Sigmoid colon (tissue), 7 donors: ENCODE measurements around the gene RNF40. TPM values are rescaled to one million over a fixed set of nuclear protein-coding genes. Genes with fewer than 3 reads are reported as not detected.
A peak's percentile ranks its signal among the peaks of the same experiment; 100 is the strongest.

ENCODE experiments used
- DNase-seq: peaks from one replicate; pipeline ENCODE4 v3.0.0-alpha.2; 2019
- H3K27ac ChIP-seq, 4 donors: fragments of 200-600 bp; sonication (generic); one replicate each; pipeline ENCODE4 v1.5.1; 2016 to 2019; ENCODE audit warnings: mild to moderate bottlenecking in 1 of 4
- H3K27me3 ChIP-seq, 3 donors: fragments of 200-600 bp; sonication (generic); one replicate each; pipeline ENCODE4 v1.5.1; 2019; ENCODE audit warnings: mild to moderate bottlenecking in 1 of 3
- H3K36me3 ChIP-seq, 4 donors: fragments of 200-600 bp; sonication (generic); one replicate each; pipeline ENCODE4 v1.5.1; 2016 to 2019
- H3K4me1 ChIP-seq, 4 donors: fragments of 200-600 bp; sonication (generic); one replicate each; pipeline ENCODE4 v1.5.1; 2017 to 2019
- H3K4me3 ChIP-seq, 4 donors: fragments of 200-600 bp; sonication (generic); one replicate each; pipeline ENCODE4 v1.5.1; 2017 to 2019; ENCODE audit warnings: mild to moderate bottlenecking in 2 of 4, moderate library complexity in 1 of 4
- H3K9me3 ChIP-seq, 4 donors: fragments of 200-600 bp in 3 of 4; sonication (generic) in 3 of 4; one replicate each; pipeline versions ENCODE4 v1.5.1 to v1.6.1; 2013 to 2019
- CTCF ChIP-seq, 4 experiments: fragments of 450-650 bp in 3 of 4; fragments of 200-600 bp in 1 of 4; IDR thresholded peaks; one replicate each; pipeline ENCODE4 v1.5.1; 2016 to 2019; ENCODE audit warnings: antibody characterized with exemption in 4 of 4, mild to moderate bottlenecking in 3 of 4, moderate library complexity in 2 of 4
- EP300 ChIP-seq, 4 donors: sonication (generic); formaldehyde crosslinking; IDR thresholded peaks; one replicate each; pipeline ENCODE4 v1.6.1; 2017; ENCODE audit warnings: antibody characterized with exemption in 4 of 4
- POLR2A ChIP-seq, 2 donors: fragments of 450-650 bp; IDR thresholded peaks; one replicate each; pipeline ENCODE4 v1.6.1; 2016; ENCODE audit warnings: antibody characterized with exemption in 2 of 2, mild to moderate bottlenecking in 2 of 2, moderate library complexity in 2 of 2
- POLR2AphosphoS5 ChIP-seq, 4 donors: sonication (generic); formaldehyde crosslinking; IDR thresholded peaks; one replicate each; pipeline ENCODE4 v1.6.1; 2017; ENCODE audit warnings: antibody characterized with exemption in 4 of 4
- WGBS, 2 donors: extraction: QIAGEN DNeasy Blood & Tissue Kit; methylation state at CpG; one replicate each; pipeline ENCODE4 v1.1.7; 2013; 5-methylcytosine and 5-hydroxymethylcytosine counted together
- intact Hi-C: fragments of 100-400 bp; cut with DNase I; formaldehyde crosslinking; loops from one replicate; pipeline ENCODE4 v1.15.1; 2023
- polyA plus RNA-seq, 3 donors: library from polyadenylated mRNA; stranded (reverse); fragments of 200-250 nt; gene quantifications; one replicate each; pipeline ENCODE4 v1.2.3, GENCODE V29; 2013
- total RNA-seq, 4 donors: library from RNA; depleted of rRNA; stranded (reverse); fragments of >200 nt; gene quantifications; one replicate each; pipeline ENCODE4 v1.1.0, GENCODE V29; 2016
- donor health status: healthy with polysubstance abuse.
- donor health status: Bipolar disorder and iron deficiency.
- donor health status: healthy.

The RNF40 gene
- total and polyA plus RNA-seq, 7 donors, result 34.8 to 79.3 (median 49.4) TPM

GRCh38 chr16:30721167-30721566, 41.0 kb upstream of the RNF40 start:
- 96 to 99% methylated on average over 8 of the region's 8 CpGs for WGBS, 2 donors
- DNase-seq, result peak; percentile 38
- Histone ChIP-seq H3K4me1 (no peaks in the 10 kb centered on the region), H3K9me3 (no peaks in the 10 kb centered on the region), H3K4me3 (no peak overlapping the region), H3K36me3 (peaks cover 37 to 100% (median 80%) of the 10 kb centered on the region in 4 donors), H3K27ac (no peak overlapping the region), H3K27me3 (no peaks in the 10 kb centered on the region)
- intact Hi-C loops, result no loop called here
- TF ChIP-seq EP300 (IDR thresholded peaks at IDR 0.05) (no peak), CTCF (IDR thresholded peaks at IDR 0.05) (no peak), POLR2A (IDR thresholded peaks at IDR 0.05) (no peak), POLR2AphosphoS5 (IDR thresholded peaks at IDR 0.05) (no peak)

GRCh38 chr16:30721606-30722005, 40.5 kb upstream of the RNF40 start:
- no peaks in the 10 kb centered on the region for H3K27me3 ChIP-seq
- peaks cover 37 to 100% (median 76%) of the 10 kb centered on the region in 4 donors for H3K36me3 ChIP-seq
- 82 to 92% methylated on average over 1 of the region's 1 CpG for WGBS, 2 donors
- TF ChIP-seq EP300 (IDR thresholded peaks at IDR 0.05) (no peak), CTCF (IDR thresholded peaks at IDR 0.05) (no peak), POLR2A (IDR thresholded peaks at IDR 0.05) (no peak), POLR2AphosphoS5 (IDR thresholded peaks at IDR 0.05) (no peak)
- H3K27ac ChIP-seq, result no peak overlapping the region
- intact Hi-C loops, result no loop called here
- DNase-seq, result no peak
- H3K9me3 ChIP-seq, result no peaks in the 10 kb centered on the region
- H3K4me3 ChIP-seq, result no peak overlapping the region
- no peaks in the 10 kb centered on the region for H3K4me1 ChIP-seq

GRCh38 chr16:30722443-30722842, 39.7 kb upstream of the RNF40 start:
- Histone ChIP-seq H3K4me1 (no peaks in the 10 kb centered on the region), H3K4me3 (no peak overlapping the region), H3K9me3 (no peaks in the 10 kb centered on the region), H3K36me3 (peaks cover 37 to 97% (median 71%) of the 10 kb centered on the region in 4 donors), H3K27me3 (no peaks in the 10 kb centered on the region), H3K27ac (no peak overlapping the region)
- TF ChIP-seq CTCF (IDR thresholded peaks at IDR 0.05) (no peak), POLR2A (IDR thresholded peaks at IDR 0.05) (no peak), EP300 (IDR thresholded peaks at IDR 0.05) (no peak), POLR2AphosphoS5 (IDR thresholded peaks at IDR 0.05) (no peak)
- 44 to 73% methylated on average over 6 of the region's 6 CpGs for WGBS, 2 donors
- DNase-seq, result peak; percentile 59
- intact Hi-C loops, result no loop called here

- no peak overlapping the region for H3K27ac ChIP-seq
- H3K27me3 ChIP-seq, result no peaks in the 10 kb centered on the region
- no peaks in the 10 kb centered on the region for H3K4me1 ChIP-seq
- WGBS, 2 donors, result 84 to 90% methylated on average over 10 of the region's 10 CpGs
- DNase-seq, result peak; percentile 57
- H3K9me3 ChIP-seq, result no peaks in the 10 kb centered on the region
- no peak overlapping the region for H3K4me3 ChIP-seq
- intact Hi-C loops, result no loop called here
- H3K36me3 ChIP-seq, result peaks cover 37 to 95% (median 70%) of the 10 kb centered on the region in 4 donors
- TF ChIP-seq POLR2AphosphoS5 (IDR thresholded peaks at IDR 0.05), result no peak
- TF ChIP-seq POLR2A (IDR thresholded peaks at IDR 0.05), result no peak
- TF ChIP-seq CTCF (IDR thresholded peaks at IDR 0.05), result no peak
- TF ChIP-seq EP300 (IDR thresholded peaks at IDR 0.05), result no peak
Measured at GRCh38 chr16:30722916-30723315, 39.2 kb upstream of the RNF40 start.

- no peak overlapping the region for H3K27ac ChIP-seq
- H3K36me3 ChIP-seq, result peaks cover 37 to 91% (median 61%) of the 10 kb centered on the region in 4 donors
- no peaks in the 10 kb centered on the region for H3K4me1 ChIP-seq
- no peaks in the 10 kb centered on the region for H3K9me3 ChIP-seq
- no peaks in the 10 kb centered on the region for H3K27me3 ChIP-seq
- TF ChIP-seq POLR2AphosphoS5 (IDR thresholded peaks at IDR 0.05) (no peak), CTCF (IDR thresholded peaks at IDR 0.05) (no peak), EP300 (IDR thresholded peaks at IDR 0.05) (no peak), POLR2A (IDR thresholded peaks at IDR 0.05) (no peak)
- H3K4me3 ChIP-seq, result no peak overlapping the region
- peak; percentile 56 for DNase-seq
- intact Hi-C loops, result no loop called here
- 95% methylated on average over 12 of the region's 12 CpGs for WGBS, 2 donors
Measured at GRCh38 chr16:30723725-30724355, 38.3 kb upstream of the RNF40 start.
